GM19240 (cell line): ENCODE results near the gene LELP1.
"Not testable (repeated sequence)": the region's sequence is repeated elsewhere in the genome, so short reads cannot be mapped to it uniquely, and the experiment has no call there.

Experiments used
- DNase-seq: peaks from one replicate; pipeline ENCODE4 v3.0.0; 2011; ENCODE audit warnings: low spot score; ENCODE audit not compliant: insufficient read length

The LELP1 gene

DNA sequence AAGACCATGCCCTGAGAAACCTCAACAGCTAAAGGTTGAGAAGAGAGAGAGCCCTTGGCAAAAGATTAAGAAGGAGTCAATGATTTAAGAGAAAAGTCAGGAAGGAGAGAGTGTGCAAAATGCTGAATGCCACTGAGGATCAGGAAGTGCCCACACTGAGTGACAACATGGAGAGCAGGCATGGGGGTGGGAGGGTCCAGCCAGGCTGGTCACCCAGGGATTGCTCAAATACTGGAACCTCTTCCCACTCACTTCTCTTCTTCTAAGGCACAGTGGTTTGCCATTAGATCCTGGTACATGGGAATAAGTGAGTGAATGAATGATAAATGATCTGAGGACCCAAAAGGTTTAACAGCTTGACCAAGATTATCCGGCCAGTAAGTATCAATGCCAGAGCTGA lies 25.3 kb downstream of the LELP1 start:
- no peak for DNase-seq

DNA sequence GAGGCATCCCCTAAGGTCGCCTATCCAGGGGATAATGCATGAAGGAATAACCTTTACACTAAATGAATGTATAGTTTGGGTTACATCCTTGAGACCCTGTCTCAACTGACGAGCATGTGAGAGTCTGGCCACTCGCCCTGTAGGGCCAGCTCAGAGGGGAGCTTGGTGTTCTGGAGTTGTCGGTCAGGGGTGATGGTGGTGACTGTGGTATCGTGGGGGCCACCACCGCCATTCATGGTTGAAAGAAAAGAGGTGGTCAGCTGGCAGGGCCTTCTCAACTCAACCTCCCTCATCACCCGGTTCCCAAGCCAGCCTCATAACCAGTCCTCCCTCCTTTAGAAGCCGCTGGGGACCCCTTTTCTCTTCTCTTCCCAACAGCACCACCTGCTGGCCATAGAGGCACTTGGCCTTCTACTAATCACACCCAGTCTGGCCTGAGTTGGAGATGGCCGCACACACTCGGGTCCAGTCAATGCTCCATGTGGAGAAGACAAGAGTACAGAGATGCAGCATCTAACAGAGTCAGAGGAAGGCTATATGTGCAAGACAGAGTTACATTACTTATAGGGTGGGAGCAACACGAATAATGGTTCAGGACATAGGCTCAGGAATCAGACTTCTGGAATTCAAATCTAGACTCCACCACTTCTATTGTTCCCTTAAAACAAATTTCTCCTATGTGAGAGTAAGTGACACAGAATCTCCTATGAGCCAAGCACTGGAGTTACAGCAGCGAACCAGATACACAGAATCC lies 26.0 kb downstream of the LELP1 start:
- not testable (repeated sequence) for DNase-seq

GRCh38 chr1:153231363-153231762 lies 28.1 kb downstream of the LELP1 start:
- no peak for DNase-seq

- DNase-seq: no peak
These were observed 28.6 kb downstream of the LELP1 start for GRCh38 chr1:153231785-153232184.

GRCh38 chr1:153232553-153232952 lies 29.3 kb downstream of the LELP1 start:
- DNase-seq: no peak

GRCh38 chr1:153233448-153233847 lies 30.2 kb downstream of the LELP1 start:
- DNase-seq: no peak

- DNase-seq: no peak
These were observed 35.3 kb downstream of the LELP1 start for GRCh38 chr1:153238527-153238926.

DNA sequence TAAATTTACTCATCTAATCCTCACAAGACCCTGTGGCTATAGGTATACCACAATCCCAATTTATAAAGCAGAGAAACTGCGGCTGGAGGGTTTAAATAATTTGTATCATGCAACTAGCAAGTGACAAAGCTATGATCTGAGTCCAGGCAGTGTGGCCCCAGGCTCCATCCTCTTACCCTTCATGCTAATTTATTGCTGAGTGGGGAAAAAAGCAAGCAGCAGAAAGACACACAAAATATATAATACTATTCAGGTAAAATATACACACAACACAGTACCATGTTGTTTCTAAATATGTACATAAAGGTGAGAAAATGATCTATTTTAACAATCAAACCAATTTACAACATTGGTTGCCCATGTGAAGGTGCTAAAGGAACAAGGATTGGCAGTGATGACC lies 38.9 kb downstream of the LELP1 start:
- no peak for DNase-seq

DNA sequence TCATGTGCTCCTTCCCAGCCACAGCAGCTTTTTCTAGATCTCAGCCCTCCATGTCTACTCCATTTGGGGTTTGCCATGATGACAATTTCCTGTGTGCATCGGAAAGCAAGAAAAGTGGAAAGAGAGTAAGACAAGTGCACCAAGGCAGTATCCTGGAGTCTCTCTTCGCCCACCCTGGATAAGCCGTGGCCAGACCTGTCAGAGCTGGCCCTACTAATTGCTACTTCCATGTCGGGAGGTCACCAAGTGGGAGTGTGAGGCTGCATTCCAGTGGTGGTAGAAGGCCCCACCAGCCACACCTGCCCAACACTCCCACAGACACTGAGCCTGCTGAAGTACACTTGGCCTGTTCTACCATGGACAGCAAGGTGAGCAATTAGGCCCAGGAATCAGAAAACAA lies 42.2 kb downstream of the LELP1 start:
- no peak for DNase-seq

GRCh38 chr1:153246018-153246417 lies 42.8 kb downstream of the LELP1 start:
- no peak for DNase-seq

DNA sequence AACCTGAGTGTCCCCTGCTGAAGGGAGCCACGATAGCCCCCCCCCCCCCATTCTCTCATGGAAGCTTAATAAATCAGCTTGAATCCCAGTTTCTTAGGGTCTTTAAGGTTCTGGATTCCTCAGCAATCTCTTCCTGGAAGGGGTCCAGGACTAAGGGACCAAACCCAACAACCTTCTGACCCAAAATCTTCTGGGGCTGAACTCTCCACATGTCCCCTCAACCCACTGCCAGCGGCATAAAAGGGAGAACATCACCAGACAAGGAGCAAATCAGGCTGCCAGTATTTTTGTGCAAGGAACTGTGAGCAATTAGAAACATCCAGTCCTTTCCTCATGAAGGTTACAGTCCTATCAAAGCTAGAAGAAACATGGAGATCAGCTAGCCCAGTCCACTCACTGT lies 43.6 kb downstream of the LELP1 start:
- no peak for DNase-seq

DNA sequence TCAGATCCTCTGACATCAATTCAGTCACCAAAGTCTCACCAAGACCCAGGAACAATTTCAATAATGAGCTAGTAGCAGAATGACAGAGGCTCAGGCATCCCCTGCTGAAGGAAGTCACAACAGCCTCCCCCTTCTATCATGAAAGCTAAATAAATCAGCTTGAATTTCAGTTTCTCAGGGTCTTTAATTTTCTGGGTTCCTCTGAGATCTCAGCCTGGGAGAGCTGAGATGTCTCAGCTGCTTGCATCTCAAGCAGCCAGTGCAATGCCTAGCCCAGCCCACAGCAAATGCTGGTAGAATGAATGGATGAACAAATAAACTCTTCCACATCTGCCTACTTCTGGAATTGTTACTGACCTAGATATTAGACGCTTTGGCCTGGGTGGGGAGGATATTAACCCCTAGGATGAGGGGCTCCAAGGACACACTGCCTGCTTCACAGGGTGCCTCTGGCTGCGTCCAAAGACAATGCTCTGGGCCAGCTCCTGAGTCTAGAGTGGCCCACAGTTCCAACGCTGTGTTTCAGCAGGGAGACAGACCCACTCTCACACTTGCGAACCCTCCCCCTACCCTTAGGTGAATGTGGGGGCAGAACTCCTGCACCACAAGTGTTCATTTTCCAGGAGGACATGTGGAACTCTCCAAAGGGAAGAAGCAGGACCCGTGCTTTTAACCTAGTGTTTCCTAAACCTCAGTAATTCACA lies 45.1 kb downstream of the LELP1 start:
- DNase-seq: no peak

DNA sequence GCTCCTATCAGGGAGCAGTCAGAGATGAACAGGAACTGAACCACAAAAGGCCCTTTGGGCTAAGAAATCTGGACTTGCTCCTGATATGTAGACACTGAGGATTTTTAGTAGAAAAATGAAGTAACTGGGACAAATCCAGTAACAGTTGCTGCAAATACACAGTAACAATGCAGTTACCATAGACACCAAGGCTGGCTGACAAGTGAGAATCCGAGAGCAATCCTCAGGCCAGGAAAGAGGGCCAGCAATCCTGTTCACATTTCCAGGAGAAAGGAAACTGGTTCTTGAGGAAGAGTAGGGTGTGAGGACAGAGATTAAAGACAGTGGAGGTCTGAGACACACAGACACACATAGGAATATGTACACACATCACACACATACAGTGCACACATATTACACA lies 46.9 kb downstream of the LELP1 start:
- no peak for DNase-seq

DNA sequence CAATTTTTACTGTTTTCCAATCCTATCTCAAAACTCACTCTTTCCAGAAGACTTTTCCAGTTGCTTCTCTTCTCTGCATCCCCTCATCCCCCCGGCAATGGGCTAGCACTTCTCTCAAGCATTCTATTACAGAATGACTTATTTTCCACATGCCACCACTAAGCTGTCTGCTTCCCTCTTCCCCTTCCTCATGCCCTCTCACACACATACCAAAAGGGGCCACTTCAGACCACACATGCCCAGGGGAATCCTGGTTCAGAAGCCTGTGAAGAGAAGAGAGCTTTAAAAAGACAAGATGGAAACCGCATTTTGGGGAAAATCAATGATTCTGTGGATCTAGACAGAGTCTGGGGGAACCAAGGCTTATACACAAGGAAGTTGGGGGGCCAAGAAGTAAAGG lies 47.9 kb downstream of the LELP1 start:
- DNase-seq: no peak

DNA sequence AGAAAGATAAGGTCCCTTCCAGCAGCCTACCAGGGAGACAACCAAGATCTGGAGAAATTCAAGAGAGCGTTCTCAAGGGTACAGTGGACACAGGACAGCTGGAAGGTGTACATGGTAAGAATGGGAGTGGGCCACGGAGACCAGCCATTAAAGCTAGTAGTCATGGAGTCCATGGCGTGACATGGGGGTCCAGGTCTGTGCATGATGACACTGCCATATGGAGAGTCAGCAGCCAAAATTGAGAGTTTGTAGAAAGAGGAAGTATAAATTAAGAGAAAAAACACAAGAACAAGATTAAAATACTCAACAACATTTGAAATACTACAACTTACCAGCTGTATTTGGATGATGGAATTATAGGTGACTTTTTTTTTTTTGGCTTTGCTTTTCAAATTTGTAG lies 48.3 kb downstream of the LELP1 start:
- no peak for DNase-seq

DNA sequence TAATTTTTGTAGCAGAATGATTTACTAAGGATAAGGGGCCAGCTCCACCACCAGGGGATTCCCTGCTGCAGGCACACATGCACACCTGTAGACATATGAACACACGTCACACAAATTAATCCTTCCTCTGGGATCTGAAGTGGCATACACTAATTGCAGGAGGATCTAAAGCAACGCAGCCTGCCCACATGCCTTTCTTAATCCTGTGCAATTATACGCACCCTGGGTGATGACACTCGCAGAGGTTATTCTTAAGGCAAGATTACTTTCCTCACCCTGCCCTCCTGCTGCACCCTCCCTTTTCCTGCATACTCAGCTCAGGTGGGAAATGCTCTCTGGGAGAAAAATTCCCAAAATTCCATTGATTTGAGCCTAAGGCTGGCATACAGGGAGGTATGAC lies 48.8 kb downstream of the LELP1 start:
- DNase-seq: no peak

- no peak for DNase-seq
These were observed 49.8 kb downstream of the LELP1 start for GRCh38 chr1:153253076-153253475.

- no peak for DNase-seq
These were observed 50.5 kb downstream of the LELP1 start for GRCh38 chr1:153253693-153254092.
